ENCODE measurements around the gene TADA2A.

- TF ChIP-seq POLR2A (IDR thresholded peaks at IDR 0.05) (no peak), CTCF (IDR thresholded peaks at IDR 0.05) (no peak), EP300 (IDR thresholded peaks at IDR 0.05) (no peak)
These were observed 73.7 kb downstream of the TADA2A start for GRCh38 chr17:37480427-37480826.
